GM23338 (cell line): ENCODE data around the gene SIAH1. TPM values are rescaled to one million over a fixed set of nuclear protein-coding genes. Genes with fewer than 3 reads are reported as not detected.
A peak's percentile ranks its signal among the peaks of the same experiment; 100 is the strongest.
"Not testable (repeated sequence)": the region's sequence is repeated elsewhere in the genome, so short reads cannot be mapped to it uniquely, and the experiment has no call there.

Experiments used
- ATAC-seq: fragments of 200-7000 bp; cut with Tn5 transposase; 3 replicates; pipeline ENCODE4 v1.9.1; 2020
- DNase-seq: peaks from one replicate; pipeline ENCODE4 v3.0.0-alpha.2; 2015; ENCODE audit warnings: low spot score
- H2AFZ ChIP-seq: fragments of 200-600 bp; sonication (generic); 2 replicates; pipeline ENCODE4 v1.8.0; 2016; ENCODE audit warnings: antibody characterized with exemption, mild to moderate bottlenecking, moderate library complexity
- H3F3A ChIP-seq: fragments of 200-600 bp; sonication (generic); replicated peaks from 2 replicates; pipeline ENCODE4 v1.8.0; 2017; ENCODE audit warnings: antibody characterized with exemption, mixed run types, low read depth
- H3K27ac ChIP-seq: fragments of 200-600 bp; sonication (generic); 2 replicates; pipeline ENCODE4 v1.6.1; 2016; ENCODE audit warnings: low read depth
- H3K27me3 ChIP-seq: fragments of 200-600 bp; sonication (generic); 2 replicates; pipeline ENCODE4 v1.8.0; 2016; ENCODE audit warnings: mild to moderate bottlenecking, mixed run types, moderate library complexity; ENCODE audit not compliant: insufficient read depth
- H3K36me3 ChIP-seq: fragments of 200-600 bp; sonication (generic); 2 replicates; pipeline ENCODE4 v1.8.0; 2016; ENCODE audit warnings: mild to moderate bottlenecking; ENCODE audit not compliant: insufficient read depth
- H3K4me1 ChIP-seq: fragments of 200-600 bp; sonication (generic); 2 replicates; pipeline ENCODE4 v1.8.0; 2016; ENCODE audit warnings: mild to moderate bottlenecking, moderate library complexity; ENCODE audit not compliant: insufficient read depth
- H3K4me2 ChIP-seq: fragments of 200-600 bp; sonication (generic); 2 replicates; pipeline ENCODE4 v1.7.1; 2017; ENCODE audit warnings: mixed run types
- H3K4me3 ChIP-seq: fragments of 200-600 bp; sonication (generic); 2 replicates; pipeline ENCODE4 v1.6.1; 2016; ENCODE audit warnings: mixed run types
- H3K79me2 ChIP-seq: fragments of 200-600 bp; sonication (generic); replicated peaks from 2 replicates; pipeline ENCODE4 v1.8.0; 2017; ENCODE audit warnings: mild to moderate bottlenecking; ENCODE audit not compliant: insufficient read depth
- H3K9me2 ChIP-seq: fragments of 200-600 bp; sonication (generic); 2 replicates; pipeline ENCODE4 v1.8.0; 2017; ENCODE audit not compliant: insufficient read depth
- H4K20me1 ChIP-seq: fragments of 200-600 bp; sonication (generic); replicated peaks from 2 replicates; pipeline ENCODE4 v1.8.0; 2017; ENCODE audit warnings: mild to moderate bottlenecking; ENCODE audit not compliant: insufficient read depth
- H3K27ac Mint-ChIP-seq: 2 replicates; pipeline ENCODE4 v1.8.0; 2020; ENCODE audit warnings: inconsistent platforms, mild to moderate bottlenecking, moderate library complexity, mixed read lengths
- H3K27me3 Mint-ChIP-seq: 3 replicates; pipeline ENCODE4 v1.8.0; 2022; ENCODE audit warnings: low read depth, mild to moderate bottlenecking, moderate library complexity, mixed read lengths, inconsistent platforms; ENCODE audit not compliant: insufficient read depth, poor library complexity
- H3K36me3 Mint-ChIP-seq: 3 replicates; pipeline ENCODE4 v1.8.0; 2021; ENCODE audit warnings: low read depth, mild to moderate bottlenecking, inconsistent platforms, moderate library complexity, mixed read lengths
- H3K4me1 Mint-ChIP-seq: 3 replicates; pipeline ENCODE4 v1.8.0; 2020; ENCODE audit warnings: mild to moderate bottlenecking, inconsistent platforms, mixed read lengths
- H3K4me3 Mint-ChIP-seq: 3 replicates; pipeline ENCODE4 v1.8.0; 2021; ENCODE audit warnings: moderate library complexity, mild to moderate bottlenecking, inconsistent platforms, mixed read lengths
- H3K9me3 Mint-ChIP-seq: 3 replicates; pipeline ENCODE4 v1.8.0; 2020; ENCODE audit warnings: moderate library complexity, mild to moderate bottlenecking, inconsistent platforms, mixed read lengths
- ETS1 ChIP-seq: IDR thresholded peaks from 2 replicates; pipeline ENCODE4 v1.6.1; 2016; ENCODE audit warnings: antibody characterized with exemption
- JUNB ChIP-seq: IDR thresholded peaks from one replicate; pipeline ENCODE4 v1.6.1; 2016; ENCODE audit warnings: antibody characterized with exemption; ENCODE audit not compliant: unreplicated experiment
- STAT1 ChIP-seq: IDR thresholded peaks from one replicate; pipeline ENCODE4 v1.6.1; 2016; ENCODE audit warnings: antibody characterized with exemption; ENCODE audit not compliant: unreplicated experiment
- ZNF114 ChIP-seq: fragments of 250-450 bp; sonication (Bioruptor Pico); IDR thresholded peaks from 2 replicates; pipeline ENCODE4 v1.5.0; 2020; ENCODE audit warnings: mild to moderate bottlenecking, moderate library complexity
- ZNF331 ChIP-seq: fragments of 250-450 bp; sonication (Bioruptor Pico); IDR thresholded peaks from 2 replicates; pipeline ENCODE4 v1.5.0; 2020; ENCODE audit warnings: low read depth, mild to moderate bottlenecking, moderate library complexity
- polyA plus RNA-seq: library from polyadenylated mRNA; unstranded; fragments of >200 nt; fragmentation: Nextera tagmentation; extraction: Ambion mirVana; gene quantifications from 2 replicates; pipeline ENCODE4 v1.2.1, GENCODE V29; 2016
- total RNA-seq: library from RNA; depleted of rRNA; stranded (reverse); fragments of >200 nt; shearing (Covaris generic); gene quantifications from 2 replicates; pipeline ENCODE4 v1.2.3, GENCODE V29; 2014

SIAH1 gene
- total and polyA plus RNA-seq, 2 experiments from 2014 or later, result 42.0 to 52.7 TPM

GRCh38 chr16:48356633-48357376 lies 28.4 kb downstream of the SIAH1 start:
- no peak overlapping the region for H2AFZ ChIP-seq
- H3K4me3 ChIP-seq, result no peak overlapping the region
- H3K9me3 Mint-ChIP-seq, result no peaks in the 10 kb centered on the region
- H3K27me3 Mint-ChIP-seq, result peaks cover 4% of the 10 kb centered on the region
- no peaks in the 10 kb centered on the region for H3K27me3 ChIP-seq
- no peaks in the 10 kb centered on the region for H3K9me2 ChIP-seq
- no peaks in the 10 kb centered on the region for H3F3A ChIP-seq
- peaks cover 71% of the 10 kb centered on the region for H3K79me2 ChIP-seq
- TF ChIP-seq ZNF331 (CRISPR knock-in tag), result no peak
- TF ChIP-seq STAT1, result no peak
- TF ChIP-seq JUNB, result no peak
- DNase-seq (no peak), ATAC-seq (no peak)
- H4K20me1 ChIP-seq, result peaks cover 28% of the 10 kb centered on the region; the same call in 1 of the 2 replicates
- peaks cover 28% of the 10 kb centered on the region for H3K36me3 Mint-ChIP-seq
- H3K4me3 Mint-ChIP-seq, result no peak overlapping the region
- H3K4me2 ChIP-seq, result no peak overlapping the region
- no peaks in the 10 kb centered on the region for H3K4me1 ChIP-seq
- H3K27ac ChIP-seq, result no peak overlapping the region
- H3K36me3 ChIP-seq, result no peaks in the 10 kb centered on the region
- peaks cover 9% of the 10 kb centered on the region for H3K4me1 Mint-ChIP-seq
- no peak overlapping the region for H3K27ac Mint-ChIP-seq

DNA sequence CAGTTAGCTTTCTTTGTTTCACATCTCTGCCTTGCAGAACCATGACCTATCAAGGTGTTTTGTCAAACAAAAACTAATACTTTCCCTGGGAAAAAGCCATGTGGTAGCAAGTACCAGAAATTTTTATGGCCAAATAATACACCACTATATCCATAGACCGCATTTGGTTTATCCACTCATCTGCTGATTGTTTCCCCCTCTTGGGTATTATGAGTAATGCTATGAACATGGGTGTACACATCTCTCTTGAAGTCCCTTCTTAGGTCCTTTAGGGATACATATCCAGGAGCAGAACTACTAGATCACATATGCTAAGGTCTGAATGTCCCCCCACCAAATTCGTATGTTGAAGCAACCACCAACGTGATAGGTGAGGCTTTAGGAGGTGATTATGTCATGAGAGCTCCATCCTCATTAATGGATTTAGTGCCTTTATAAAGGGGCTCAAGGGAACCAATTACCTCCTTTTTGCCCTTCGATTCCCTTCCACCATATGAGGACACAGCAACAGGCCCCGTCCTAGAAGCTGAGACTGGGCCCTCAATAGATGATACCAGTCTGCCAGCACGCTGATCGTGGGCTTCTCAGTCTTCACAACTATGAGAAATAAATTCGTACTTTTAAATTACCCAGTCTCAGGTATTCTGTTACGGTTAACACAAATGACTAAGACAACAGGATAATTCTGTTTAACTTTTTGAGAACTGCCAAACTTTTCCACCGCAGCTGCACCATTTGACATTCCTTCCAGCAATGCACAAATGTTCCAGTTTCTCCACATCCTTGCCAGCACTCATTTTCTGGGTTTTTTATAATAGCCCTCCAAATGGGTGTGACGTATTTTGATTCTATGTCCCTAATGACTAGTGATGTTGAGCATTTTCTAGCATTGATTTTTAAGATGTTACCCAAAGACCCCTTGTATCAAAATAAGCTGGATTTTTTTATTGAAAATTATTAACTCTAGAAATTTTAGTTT lies 30.0 kb downstream of the SIAH1 start:
- TF ChIP-seq ETS1, result no peak
- no peak for TF ChIP-seq ZNF114 (CRISPR knock-in tag)
- Mint-ChIP-seq H3K4me3 (no peak overlapping the region), H3K27me3 (peaks cover 4% of the 10 kb centered on the region), H3K27ac (no peak overlapping the region), H3K36me3 (peaks cover 29% of the 10 kb centered on the region; the same call in 2 of the 3 replicates), H3K9me3 (no peaks in the 10 kb centered on the region), H3K4me1 (peaks cover 7% of the 10 kb centered on the region; the same call in 2 of the 3 replicates)
- H2AFZ ChIP-seq, result no peak overlapping the region
- peaks cover 19% of the 10 kb centered on the region; the same call in 1 of the 2 replicates for H4K20me1 ChIP-seq
- H3K27me3 ChIP-seq, result no peaks in the 10 kb centered on the region
- H3K27ac ChIP-seq, result 0 out of 2 replicates have a peak overlapping the region, but pooled peaks have one; percentile 9
- H3K4me2 ChIP-seq, result no peak overlapping the region
- H3K4me3 ChIP-seq, result no peak overlapping the region
- no peaks in the 10 kb centered on the region for H3K9me2 ChIP-seq
- H3F3A ChIP-seq, result no peaks in the 10 kb centered on the region
- ATAC-seq (no peak), DNase-seq (no peak)
- H3K4me1 ChIP-seq, result no peaks in the 10 kb centered on the region
- H3K36me3 ChIP-seq, result no peaks in the 10 kb centered on the region
- H3K79me2 ChIP-seq, result peaks cover 55% of the 10 kb centered on the region

- H3K36me3 ChIP-seq, result not testable (repeated sequence)
Observed at GRCh38 chr16:48354385-48354784, 30.8 kb downstream of the SIAH1 start.

More at GRCh38 chr16:48354385-48354784, 30.8 kb downstream of the SIAH1 start:
- not testable (repeated sequence) for H3K4me1 Mint-ChIP-seq, H3K9me3 Mint-ChIP-seq, H3K27me3 Mint-ChIP-seq, H3K4me1 ChIP-seq, H3K27ac ChIP-seq, H3F3A ChIP-seq, H3K27me3 ChIP-seq, H3K9me2 ChIP-seq, H3K4me3 Mint-ChIP-seq, ATAC-seq, DNase-seq, H3K27ac Mint-ChIP-seq, H3K4me3 ChIP-seq, H2AFZ ChIP-seq, H3K4me2 ChIP-seq
- Histone ChIP-seq H4K20me1 (peaks cover 16% of the 10 kb centered on the region; the same call in 1 of the 2 replicates), H3K79me2 (peaks cover 47% of the 10 kb centered on the region)
- peaks cover 34% of the 10 kb centered on the region; the same call in 2 of the 3 replicates for H3K36me3 Mint-ChIP-seq
